Vagina (tissue), 2 donors: ENCODE measurements around the gene TRPM1.
"Not testable (repeated sequence)": the region's sequence is repeated elsewhere in the genome, so short reads cannot be mapped to it uniquely, and the experiment has no call there.

ENCODE experiments used
- POLR2AphosphoS5 ChIP-seq, 2 donors: sonication (generic); formaldehyde crosslinking; IDR thresholded peaks; one replicate each; pipeline ENCODE4 v1.9.0; 2017; ENCODE audit warnings: antibody characterized with exemption in 2 of 2, mild to moderate bottlenecking in 2 of 2, low read depth in 1 of 2; ENCODE audit not compliant: insufficient read depth in 1 of 2
- TF ChIP-seq, protein P1 (sequence below), 3 experiments: fragments of 450-650 bp in 2 of 3; fragments of 200-600 bp in 1 of 3; sonication (generic) in 1 of 3; IDR thresholded peaks; one replicate each; pipeline ENCODE4 v1.5.1; 2017 to 2019; ENCODE audit warnings: antibody characterized with exemption in 3 of 3, mild to moderate bottlenecking in 2 of 3, moderate library complexity in 2 of 3

DNA sequence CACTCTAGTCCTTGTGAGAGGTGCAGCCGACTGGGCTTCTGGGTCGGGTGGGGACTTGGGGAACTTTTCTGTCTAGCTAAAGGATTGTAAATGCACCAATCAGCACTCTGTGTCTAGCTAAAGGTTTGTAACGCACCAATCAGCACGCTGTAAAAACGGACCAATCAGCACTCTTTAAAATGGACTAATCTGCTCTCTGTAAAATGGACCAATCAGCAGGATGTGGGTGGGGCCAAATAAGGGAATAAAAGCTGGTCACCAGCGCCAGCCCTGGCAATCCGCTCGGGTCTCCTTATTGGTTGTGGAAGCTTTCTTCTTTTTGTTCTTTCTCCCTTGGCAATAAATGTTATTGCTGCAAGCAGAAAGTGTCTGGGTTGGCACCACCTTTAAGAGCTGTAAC is 13.5 kb downstream of the TRPM1 start:
- TF ChIP-seq, protein P1, sequence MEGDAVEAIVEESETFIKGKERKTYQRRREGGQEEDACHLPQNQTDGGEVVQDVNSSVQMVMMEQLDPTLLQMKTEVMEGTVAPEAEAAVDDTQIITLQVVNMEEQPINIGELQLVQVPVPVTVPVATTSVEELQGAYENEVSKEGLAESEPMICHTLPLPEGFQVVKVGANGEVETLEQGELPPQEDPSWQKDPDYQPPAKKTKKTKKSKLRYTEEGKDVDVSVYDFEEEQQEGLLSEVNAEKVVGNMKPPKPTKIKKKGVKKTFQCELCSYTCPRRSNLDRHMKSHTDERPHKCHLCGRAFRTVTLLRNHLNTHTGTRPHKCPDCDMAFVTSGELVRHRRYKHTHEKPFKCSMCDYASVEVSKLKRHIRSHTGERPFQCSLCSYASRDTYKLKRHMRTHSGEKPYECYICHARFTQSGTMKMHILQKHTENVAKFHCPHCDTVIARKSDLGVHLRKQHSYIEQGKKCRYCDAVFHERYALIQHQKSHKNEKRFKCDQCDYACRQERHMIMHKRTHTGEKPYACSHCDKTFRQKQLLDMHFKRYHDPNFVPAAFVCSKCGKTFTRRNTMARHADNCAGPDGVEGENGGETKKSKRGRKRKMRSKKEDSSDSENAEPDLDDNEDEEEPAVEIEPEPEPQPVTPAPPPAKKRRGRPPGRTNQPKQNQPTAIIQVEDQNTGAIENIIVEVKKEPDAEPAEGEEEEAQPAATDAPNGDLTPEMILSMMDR (IDR thresholded peaks at IDR 0.05): not testable (repeated sequence)
- not testable (repeated sequence) for TF ChIP-seq POLR2AphosphoS5 (IDR thresholded peaks at IDR 0.05; ENCODE audit: insufficient read depth in 1 of 2, low read depth in 1 of 2)
